B cell (primary cell): ENCODE results near the gene CXCL16.

ENCODE experiments used
- CTCF ChIP-seq: fragments of 200-600 bp; IDR thresholded peaks from one replicate; pipeline ENCODE4 v1.8.0; 2022; ENCODE audit warnings: antibody characterized with exemption, mild to moderate bottlenecking
- EZH2 ChIP-seq: IDR thresholded peaks from 2 replicates; pipeline ENCODE4 v1.6.1; 2012; ENCODE audit warnings: borderline replicate concordance, low read depth, mild to moderate bottlenecking, moderate library complexity, low read length; ENCODE audit not compliant: insufficient read depth, poor library complexity, severe bottlenecking

GRCh38 chr17:4769628-4770027 is 29.9 kb upstream of the CXCL16 start:
- TF ChIP-seq CTCF (no peak), EZH2 (no peak)
